Activated naive CD4-positive, alpha-beta T cell treated with anti-CD3 and anti-CD28 coated beads for 36 hours (primary cell): ENCODE measurements around the gene OLFML1. TPM values are rescaled to one million over a fixed set of nuclear protein-coding genes. Genes with fewer than 3 reads are reported as not detected.

Experiments used
- CTCF ChIA-PET: fragments of 350-600 bp; sonication (Branson Sonifier 250); formaldehyde crosslinking; loops from one replicate; lab custom pipeline; 2021; ENCODE audit warnings: antibody characterized with exemption; lab: Charles Lee
- DNase-seq: peaks from one replicate; pipeline ENCODE4 v3.0.0-alpha.2; 2020
- H3K27ac Mint-ChIP-seq: one replicate; pipeline ENCODE4 v1.8.0; 2021; ENCODE audit warnings: mild to moderate bottlenecking, mixed read lengths
- H3K27me3 Mint-ChIP-seq: one replicate; pipeline ENCODE4 v1.8.0; 2021; ENCODE audit warnings: low read depth, mixed read lengths
- H3K36me3 Mint-ChIP-seq: one replicate; pipeline ENCODE4 v1.8.0; 2021; ENCODE audit warnings: low read depth, mixed read lengths
- H3K4me1 Mint-ChIP-seq: one replicate; pipeline ENCODE4 v1.8.0; 2021; ENCODE audit warnings: low read depth, mixed read lengths
- H3K4me3 Mint-ChIP-seq: one replicate; pipeline ENCODE4 v1.8.0; 2021; ENCODE audit warnings: mild to moderate bottlenecking, moderate library complexity, mixed read lengths
- H3K9me3 Mint-ChIP-seq: one replicate; pipeline ENCODE4 v1.8.0; 2021; ENCODE audit warnings: mixed read lengths
- intact Hi-C: fragments of 100-400 bp; cut with micrococcal nuclease; formaldehyde crosslinking; loops from one replicate; pipeline ENCODE4 v1.15.1; 2023
- total RNA-seq, 2 experiments: library from RNA; stranded (reverse); gene quantifications; one replicate each; pipeline ENCODE4 v1.2.3, GENCODE V29; 2021

The OLFML1 gene
- total RNA-seq, 2 experiments from 2014 or later: not detected

DNA sequence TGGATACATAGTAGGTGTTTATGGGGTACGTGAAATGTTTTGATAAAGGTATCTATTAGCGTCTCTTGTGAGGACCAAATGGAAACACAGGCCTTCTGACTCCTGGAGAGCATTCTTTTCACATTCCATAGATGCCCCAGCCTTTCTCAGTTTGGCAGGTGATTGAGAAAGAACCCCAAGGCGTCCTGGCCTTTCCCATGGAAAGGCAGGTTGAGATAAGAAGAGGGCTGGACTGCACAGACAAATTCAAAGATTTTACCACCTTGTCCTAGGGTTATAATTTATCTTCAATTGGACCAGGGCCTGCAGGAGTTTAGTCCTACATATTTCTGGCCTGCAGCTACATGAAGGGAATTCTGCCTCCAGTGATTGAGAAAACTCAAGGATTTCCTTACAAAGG lies 661 bp upstream of the OLFML1 start:
- H3K4me3 Mint-ChIP-seq: no peak overlapping the region
- no peaks in the 10 kb centered on the region for H3K4me1 Mint-ChIP-seq
- H3K27ac Mint-ChIP-seq: no peak overlapping the region
- intact Hi-C loops: no loop called here
- no peaks in the 10 kb centered on the region for H3K9me3 Mint-ChIP-seq
- H3K27me3 Mint-ChIP-seq: no peaks in the 10 kb centered on the region
- DNase-seq: no peak
- no peaks in the 10 kb centered on the region for H3K36me3 Mint-ChIP-seq
- CTCF ChIA-PET: no interaction called here

DNA sequence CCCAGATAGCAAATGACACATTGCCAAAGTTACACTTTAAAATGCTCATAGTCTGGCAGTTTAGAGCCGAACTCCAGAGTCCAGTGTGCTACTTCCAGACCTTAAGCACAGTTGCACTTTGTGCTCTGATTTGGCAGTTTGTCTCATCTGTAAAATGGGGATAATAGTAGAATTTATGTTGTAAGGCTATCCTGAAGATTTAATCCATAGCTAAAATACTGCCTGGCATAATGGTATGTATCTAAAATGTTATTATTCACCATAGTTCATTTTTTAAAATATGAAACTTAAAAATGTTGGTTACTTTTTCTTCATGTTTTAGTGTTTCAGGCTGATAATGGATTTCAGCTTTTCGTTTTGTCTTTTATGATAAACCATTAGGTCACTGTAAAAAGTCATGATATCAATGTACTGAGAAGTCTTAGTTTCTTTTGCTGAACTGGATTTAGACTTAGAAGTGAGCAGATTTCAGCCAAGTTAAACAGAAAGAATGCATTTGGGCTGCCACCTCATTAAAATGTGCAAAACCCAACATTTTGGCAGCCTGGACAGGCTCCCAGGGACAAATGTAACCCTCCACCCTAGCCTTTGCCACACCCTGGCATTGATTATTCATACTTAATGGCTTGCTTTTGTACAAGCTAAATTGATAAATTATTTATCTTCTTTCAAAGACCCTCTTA lies 933 bp downstream of the OLFML1 start:
- CTCF ChIA-PET: interaction anchor here (1.1 kb wide), 1 partner anchor 20 kb away, joined by 3 read pairs; no protein-coding TSS in a partner anchor
- Mint-ChIP-seq H3K27me3 (no peaks in the 10 kb centered on the region), H3K27ac (no peak overlapping the region), H3K9me3 (no peaks in the 10 kb centered on the region), H3K36me3 (no peaks in the 10 kb centered on the region), H3K4me3 (no peak overlapping the region), H3K4me1 (no peaks in the 10 kb centered on the region)
- no peak for DNase-seq
- intact Hi-C loops: no loop called here

DNA sequence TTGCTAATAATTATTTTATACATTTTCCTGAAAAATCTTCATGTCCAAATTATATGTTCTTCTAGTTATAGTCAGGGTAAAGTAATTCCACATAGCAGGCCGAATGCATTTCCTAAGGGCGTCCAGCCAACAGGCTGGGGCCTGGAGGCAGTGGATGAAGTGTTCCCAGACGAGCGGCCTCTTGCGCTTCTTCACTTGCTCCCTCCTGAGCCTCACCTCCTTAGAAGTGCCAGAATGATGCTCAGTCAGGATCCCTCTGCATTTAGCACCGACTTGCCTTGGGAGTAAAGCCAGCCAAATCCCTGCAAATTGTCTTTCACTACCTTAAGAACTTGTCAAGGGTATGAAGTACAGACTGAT lies 1.5 kb downstream of the OLFML1 start:
- intact Hi-C loops: no loop called here
- no peak overlapping the region for H3K4me3 Mint-ChIP-seq
- no peaks in the 10 kb centered on the region for H3K9me3 Mint-ChIP-seq
- DNase-seq: no peak
- H3K27ac Mint-ChIP-seq: no peak overlapping the region
- no peaks in the 10 kb centered on the region for H3K27me3 Mint-ChIP-seq
- H3K4me1 Mint-ChIP-seq: no peaks in the 10 kb centered on the region
- H3K36me3 Mint-ChIP-seq: no peaks in the 10 kb centered on the region
- CTCF ChIA-PET: interaction anchor here (1.1 kb wide), 1 partner anchor 19 kb away, joined by 3 read pairs; no protein-coding TSS in a partner anchor

DNA sequence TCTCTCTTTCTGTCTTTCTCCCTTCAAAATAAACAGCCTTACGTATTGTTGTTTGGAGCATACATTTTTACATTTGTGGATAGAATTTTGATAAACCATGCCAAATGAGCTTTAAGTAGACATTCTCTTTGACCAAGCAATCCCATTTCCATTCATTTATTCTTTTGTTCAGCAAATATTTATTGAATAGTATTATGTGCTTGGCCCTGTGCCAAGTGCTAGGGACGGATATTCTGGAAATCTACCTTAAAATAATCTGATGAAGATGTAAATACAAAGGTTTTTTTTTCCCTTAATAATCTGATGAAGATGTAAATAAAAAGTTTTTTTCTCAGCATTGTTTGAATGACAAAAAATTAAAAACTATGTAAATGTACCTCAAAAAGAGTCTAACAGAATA lies 2.1 kb downstream of the OLFML1 start:
- H3K36me3 Mint-ChIP-seq: no peaks in the 10 kb centered on the region
- H3K27ac Mint-ChIP-seq: no peak overlapping the region
- no peak for DNase-seq
- intact Hi-C loops: no loop called here
- no peaks in the 10 kb centered on the region for H3K9me3 Mint-ChIP-seq
- CTCF ChIA-PET: no interaction called here
- no peaks in the 10 kb centered on the region for H3K27me3 Mint-ChIP-seq
- H3K4me3 Mint-ChIP-seq: no peak overlapping the region
- no peaks in the 10 kb centered on the region for H3K4me1 Mint-ChIP-seq

DNA sequence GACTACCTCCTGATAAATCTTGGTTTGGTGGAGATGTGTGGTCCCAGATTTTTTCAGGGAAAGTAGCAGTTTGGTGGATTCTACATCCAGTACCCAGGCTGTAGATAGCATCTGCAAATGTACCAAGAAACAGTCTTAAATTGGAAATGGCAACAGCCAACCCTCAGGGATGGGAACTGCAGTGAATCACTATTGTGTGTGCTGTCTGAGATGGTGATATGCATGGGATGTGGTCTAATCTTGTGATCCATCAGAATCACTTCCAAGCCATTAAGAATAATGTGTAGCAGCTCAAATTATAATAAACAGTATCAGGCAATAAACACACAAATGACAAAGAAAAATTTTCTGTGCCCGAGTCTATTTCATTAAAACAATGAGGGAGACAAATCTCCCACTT lies 3.4 kb downstream of the OLFML1 start:
- Mint-ChIP-seq H3K4me3 (no peak overlapping the region), H3K27me3 (no peaks in the 10 kb centered on the region), H3K4me1 (no peaks in the 10 kb centered on the region), H3K9me3 (no peaks in the 10 kb centered on the region), H3K36me3 (no peaks in the 10 kb centered on the region), H3K27ac (no peak overlapping the region)
- CTCF ChIA-PET: no interaction called here
- DNase-seq: no peak
- intact Hi-C loops: no loop called here

DNA sequence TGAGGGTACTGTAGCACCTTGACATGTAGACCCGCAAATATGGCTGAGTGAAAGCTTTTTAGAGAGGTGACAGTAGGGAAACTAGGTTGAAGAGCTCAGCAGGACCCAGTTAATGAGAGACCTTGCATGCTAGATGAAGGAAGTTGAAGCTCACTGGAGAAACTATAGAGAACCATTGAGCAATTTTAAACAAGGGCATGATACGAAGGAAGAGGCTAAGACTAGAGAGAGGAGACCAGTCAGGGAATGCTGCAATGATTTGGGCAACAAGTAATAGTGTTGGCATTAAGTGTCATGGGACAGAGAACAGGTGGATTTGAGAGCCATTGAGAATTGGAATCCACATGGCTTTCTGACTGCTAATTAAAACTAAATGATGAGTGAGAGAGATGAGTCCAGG lies 4.1 kb downstream of the OLFML1 start:
- DNase-seq: no peak
- intact Hi-C loops: no loop called here
- H3K4me1 Mint-ChIP-seq: no peaks in the 10 kb centered on the region
- H3K27me3 Mint-ChIP-seq: no peaks in the 10 kb centered on the region
- H3K36me3 Mint-ChIP-seq: no peaks in the 10 kb centered on the region
- CTCF ChIA-PET: no interaction called here
- H3K9me3 Mint-ChIP-seq: no peaks in the 10 kb centered on the region
- no peak overlapping the region for H3K4me3 Mint-ChIP-seq
- no peak overlapping the region for H3K27ac Mint-ChIP-seq

DNA sequence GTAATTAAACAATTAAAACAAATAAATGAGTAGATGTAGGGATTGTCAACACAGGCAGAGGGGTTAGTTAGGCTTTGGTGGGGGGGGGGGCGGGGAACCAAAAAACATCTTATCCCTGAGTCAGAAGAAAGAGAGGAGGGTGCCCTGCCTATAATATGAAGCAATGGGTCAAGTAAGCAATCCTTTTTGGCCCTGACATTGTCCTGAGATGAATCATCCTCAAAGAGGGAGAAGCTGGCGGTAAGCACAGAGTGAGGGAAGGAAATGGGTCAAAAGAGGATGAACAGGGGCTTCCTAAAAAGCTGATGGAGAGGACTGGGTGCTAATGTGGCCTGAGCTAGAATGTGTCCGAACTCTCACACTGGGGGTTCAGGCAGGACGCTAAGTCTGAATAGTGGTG lies 4.7 kb downstream of the OLFML1 start:
- H3K27me3 Mint-ChIP-seq: no peaks in the 10 kb centered on the region
- no peaks in the 10 kb centered on the region for H3K36me3 Mint-ChIP-seq
- intact Hi-C loops: no loop called here
- H3K9me3 Mint-ChIP-seq: no peaks in the 10 kb centered on the region
- no peak overlapping the region for H3K27ac Mint-ChIP-seq
- no peak overlapping the region for H3K4me3 Mint-ChIP-seq
- no peak for DNase-seq
- H3K4me1 Mint-ChIP-seq: no peaks in the 10 kb centered on the region
- CTCF ChIA-PET: interaction anchor here (1.0 kb wide), 1 partner anchor 197 kb away, joined by 3 read pairs; no protein-coding TSS in a partner anchor

DNA sequence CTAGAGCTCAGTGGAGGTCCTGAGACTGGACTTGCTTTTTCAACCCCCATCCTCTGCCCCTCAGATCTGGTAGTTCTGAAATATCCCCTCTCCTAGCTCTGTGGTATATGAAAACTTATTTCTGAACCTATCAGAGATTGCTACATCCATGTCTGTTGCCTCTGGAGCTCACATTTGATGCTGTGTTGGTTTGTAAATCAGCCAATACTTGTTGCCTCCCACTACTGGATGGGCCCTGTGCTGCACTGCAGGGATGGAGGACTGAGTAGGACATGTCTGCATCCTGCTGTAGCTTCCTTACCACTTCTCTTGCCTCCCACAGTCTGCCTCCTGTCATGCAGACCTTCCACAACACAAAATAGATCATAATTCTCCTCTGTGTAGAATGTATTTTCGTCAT lies 5.2 kb downstream of the OLFML1 start:
- no peaks in the 10 kb centered on the region for H3K36me3 Mint-ChIP-seq
- CTCF ChIA-PET: interaction anchor here (0.8 to 1.0 kb wide), 2 partner anchors 197 to 482 kb away, joined by 3 read pairs; no protein-coding TSS in a partner anchor
- H3K4me3 Mint-ChIP-seq: no peak overlapping the region
- H3K4me1 Mint-ChIP-seq: no peaks in the 10 kb centered on the region
- no peaks in the 10 kb centered on the region for H3K9me3 Mint-ChIP-seq
- intact Hi-C loops: no loop called here
- no peak for DNase-seq
- no peaks in the 10 kb centered on the region for H3K27me3 Mint-ChIP-seq
- no peak overlapping the region for H3K27ac Mint-ChIP-seq

DNA sequence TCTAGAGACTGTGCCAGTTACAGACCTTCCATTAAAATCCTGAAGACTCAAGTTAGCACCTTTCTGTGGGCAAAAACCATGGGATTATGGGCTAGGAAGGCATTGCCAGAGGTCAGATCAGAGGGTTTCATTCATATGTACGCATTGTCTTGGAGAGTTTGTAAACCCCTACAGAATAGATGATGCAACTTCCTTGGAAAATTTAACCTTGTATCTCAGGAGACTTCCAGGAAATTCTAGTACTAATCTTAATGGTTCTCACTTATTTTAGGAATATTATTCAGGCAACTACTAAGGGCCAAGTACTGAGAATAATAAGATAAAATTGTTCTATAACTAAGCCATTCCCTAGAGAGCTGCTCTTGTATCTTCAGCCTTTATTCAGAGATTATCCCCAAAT lies 6.9 kb downstream of the OLFML1 start:
- no peak for DNase-seq
- H3K36me3 Mint-ChIP-seq: no peaks in the 10 kb centered on the region
- intact Hi-C loops: no loop called here
- CTCF ChIA-PET: no interaction called here
- no peak overlapping the region for H3K27ac Mint-ChIP-seq
- H3K4me1 Mint-ChIP-seq: peaks cover 8% of the 10 kb centered on the region
- H3K27me3 Mint-ChIP-seq: no peaks in the 10 kb centered on the region
- no peaks in the 10 kb centered on the region for H3K9me3 Mint-ChIP-seq
- H3K4me3 Mint-ChIP-seq: no peak overlapping the region

DNA sequence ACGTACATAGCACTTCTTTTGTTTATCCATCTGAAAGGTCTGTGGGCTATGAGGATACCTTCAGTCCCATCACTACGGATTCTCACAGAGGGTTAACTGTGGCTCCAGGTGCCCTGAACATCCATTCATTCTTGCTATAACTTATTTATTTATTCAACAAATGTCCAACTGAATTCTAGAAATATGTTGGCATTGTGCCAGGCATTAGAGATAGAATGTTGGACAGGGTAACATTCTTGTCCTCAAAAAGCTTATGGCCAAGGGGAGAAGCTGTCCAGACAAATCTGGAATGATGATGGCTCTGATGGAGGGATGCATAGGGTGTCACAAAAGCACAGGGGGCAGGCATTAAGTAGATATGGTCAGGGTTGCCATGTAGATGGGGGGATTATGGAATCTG lies 8.4 kb downstream of the OLFML1 start:
- Mint-ChIP-seq H3K4me1 (peaks cover 8% of the 10 kb centered on the region), H3K27me3 (no peaks in the 10 kb centered on the region), H3K4me3 (no peak overlapping the region), H3K36me3 (no peaks in the 10 kb centered on the region), H3K27ac (no peak overlapping the region), H3K9me3 (no peaks in the 10 kb centered on the region)
- no peak for DNase-seq
- CTCF ChIA-PET: no interaction called here
- intact Hi-C loops: no loop called here

DNA sequence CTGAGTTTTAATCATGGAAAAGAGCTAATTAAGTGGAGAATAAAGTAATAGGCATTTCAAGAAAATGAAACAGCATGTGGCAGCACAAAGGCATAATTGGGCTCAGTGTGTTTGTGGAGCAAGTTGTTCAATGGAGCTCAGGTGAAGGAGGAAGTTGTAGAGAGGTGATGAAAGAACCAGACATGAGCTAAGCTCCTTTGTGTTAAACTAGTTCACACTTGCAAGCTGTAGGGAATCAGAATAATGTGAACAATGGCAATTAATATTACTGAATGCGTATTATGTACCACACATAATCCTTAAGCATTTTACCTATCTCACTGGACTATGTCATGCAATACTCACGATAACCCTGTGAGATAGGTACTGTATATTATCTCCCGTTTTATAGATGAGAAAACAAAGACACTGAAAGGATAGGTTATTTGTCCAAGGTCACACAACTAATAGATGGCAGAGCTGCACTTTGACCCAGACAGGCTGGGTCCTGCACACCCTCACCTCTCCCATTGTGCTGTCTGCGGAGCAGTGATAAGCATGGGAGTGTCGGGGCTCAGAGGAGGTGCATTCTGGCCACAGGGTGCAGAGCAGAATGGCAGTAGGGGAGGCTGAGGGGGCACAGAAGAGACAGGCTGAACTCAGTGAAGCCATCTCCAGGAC lies 8.9 kb downstream of the OLFML1 start:
- H3K27ac Mint-ChIP-seq: no peak overlapping the region
- CTCF ChIA-PET: no interaction called here
- H3K9me3 Mint-ChIP-seq: no peaks in the 10 kb centered on the region
- H3K4me3 Mint-ChIP-seq: no peak overlapping the region
- H3K4me1 Mint-ChIP-seq: peaks cover 8% of the 10 kb centered on the region
- intact Hi-C loops: no loop called here
- H3K27me3 Mint-ChIP-seq: no peaks in the 10 kb centered on the region
- H3K36me3 Mint-ChIP-seq: no peaks in the 10 kb centered on the region
- no peak for DNase-seq

DNA sequence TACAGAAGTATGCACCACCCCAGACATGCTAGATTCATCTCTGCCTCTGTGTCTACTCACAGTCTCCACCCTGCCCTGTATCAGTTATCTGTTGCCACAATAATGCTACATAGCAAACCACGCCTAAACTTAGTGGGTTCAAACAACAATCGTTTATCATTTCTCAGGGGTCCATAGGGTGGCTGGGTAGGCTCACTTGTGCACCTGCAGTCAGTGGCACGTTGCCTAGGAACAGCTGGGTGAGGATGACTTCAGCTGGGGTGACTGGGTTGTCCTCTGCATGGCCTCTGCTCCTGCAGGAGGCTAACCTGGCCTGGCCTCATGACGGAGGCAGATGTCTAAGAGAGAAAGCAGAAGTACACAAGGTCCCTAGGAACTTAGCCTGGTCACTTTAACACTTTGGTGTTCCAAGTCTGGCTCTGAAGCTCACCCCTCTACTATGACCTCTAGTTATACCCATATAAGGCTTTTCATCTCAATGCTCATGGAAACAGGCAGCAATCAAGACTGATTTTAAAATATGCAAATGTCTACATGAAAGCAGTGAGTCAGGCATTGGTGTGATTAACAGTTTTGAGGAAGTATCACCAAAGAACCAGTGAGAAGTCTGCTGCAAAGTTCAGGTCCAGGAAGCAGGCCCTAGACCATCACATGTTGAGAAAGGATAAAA lies 10.7 kb downstream of the OLFML1 start:
- H3K4me1 Mint-ChIP-seq: peaks cover 8% of the 10 kb centered on the region
- no peaks in the 10 kb centered on the region for H3K27me3 Mint-ChIP-seq
- peak overlapping the region; percentile 37 for H3K27ac Mint-ChIP-seq
- CTCF ChIA-PET: no interaction called here
- H3K36me3 Mint-ChIP-seq: no peaks in the 10 kb centered on the region
- no peak overlapping the region for H3K4me3 Mint-ChIP-seq
- intact Hi-C loops: loop anchor here (1.0 kb wide), 1 partner anchor 17 kb away; the partner anchor contains the start of gene PPFIBP2
- no peaks in the 10 kb centered on the region for H3K9me3 Mint-ChIP-seq
- DNase-seq: peak; percentile 18

DNA sequence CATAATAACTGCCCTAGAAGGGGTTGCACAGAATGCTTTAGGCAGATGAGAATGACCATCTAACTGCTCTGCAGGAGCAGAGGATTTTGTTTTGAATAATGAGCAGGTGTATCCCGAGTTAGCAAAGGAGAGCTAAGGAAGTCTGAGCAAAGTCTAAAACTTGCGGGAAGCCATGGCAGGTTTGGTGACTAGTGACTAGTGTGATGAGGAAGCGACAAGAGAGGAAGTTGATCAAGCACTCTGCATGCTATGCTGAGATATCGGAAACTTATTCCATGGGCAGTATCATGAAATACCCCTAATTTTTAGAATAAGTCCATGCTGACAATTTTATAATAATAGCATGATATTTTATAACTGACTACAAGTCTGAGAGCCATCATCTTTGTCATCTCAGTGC lies 12.9 kb downstream of the OLFML1 start:
- Mint-ChIP-seq H3K4me1 (peaks cover 8% of the 10 kb centered on the region), H3K4me3 (no peak overlapping the region), H3K9me3 (no peaks in the 10 kb centered on the region), H3K27me3 (no peaks in the 10 kb centered on the region), H3K36me3 (no peaks in the 10 kb centered on the region), H3K27ac (no peak overlapping the region)
- DNase-seq: no peak
- CTCF ChIA-PET: no interaction called here
- intact Hi-C loops: no loop called here
